Subcutaneous adipose tissue (tissue), 4 donors: ENCODE data around the gene ABTB2. TPM values are rescaled to one million over a fixed set of nuclear protein-coding genes. Genes with fewer than 3 reads are reported as not detected.

ENCODE experiments used
- total RNA-seq, 4 donors: library from RNA; depleted of rRNA; stranded (reverse); fragments of >200 nt; gene quantifications; one replicate each; pipeline ENCODE4 v1.1.0, GENCODE V29; 2016
- TF ChIP-seq, protein P1 (sequence below): fragments of 450-650 bp; IDR thresholded peaks from one replicate; pipeline ENCODE4 v1.5.1; 2016; ENCODE audit warnings: low read depth, mild to moderate bottlenecking, control low read depth, antibody characterized with exemption, moderate library complexity

The ABTB2 gene
- total RNA-seq, 4 donors from 2014 or later = 0.88 to 1.9 (median 1.0) TPM

DNA sequence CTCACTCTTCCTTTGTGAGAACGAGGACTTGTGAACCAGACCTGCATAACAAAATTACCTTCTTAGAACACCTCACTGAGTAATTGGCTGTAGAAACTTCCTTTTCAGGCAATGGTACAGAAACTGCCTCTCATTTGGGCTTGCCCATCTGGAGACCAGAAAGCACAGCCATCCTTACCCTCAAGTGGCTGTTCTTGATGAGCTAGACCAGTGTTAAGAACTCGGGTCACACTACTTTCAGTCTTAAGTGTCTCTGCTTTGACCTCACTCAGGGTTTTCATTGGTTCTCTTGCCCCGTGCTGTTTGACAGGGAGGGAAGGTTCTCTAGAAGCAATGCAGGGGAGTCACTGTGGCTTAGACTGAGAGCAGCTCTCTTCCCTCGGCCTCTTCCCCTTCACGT is 223.0 kb downstream of the ABTB2 start:
- TF ChIP-seq, protein P1, sequence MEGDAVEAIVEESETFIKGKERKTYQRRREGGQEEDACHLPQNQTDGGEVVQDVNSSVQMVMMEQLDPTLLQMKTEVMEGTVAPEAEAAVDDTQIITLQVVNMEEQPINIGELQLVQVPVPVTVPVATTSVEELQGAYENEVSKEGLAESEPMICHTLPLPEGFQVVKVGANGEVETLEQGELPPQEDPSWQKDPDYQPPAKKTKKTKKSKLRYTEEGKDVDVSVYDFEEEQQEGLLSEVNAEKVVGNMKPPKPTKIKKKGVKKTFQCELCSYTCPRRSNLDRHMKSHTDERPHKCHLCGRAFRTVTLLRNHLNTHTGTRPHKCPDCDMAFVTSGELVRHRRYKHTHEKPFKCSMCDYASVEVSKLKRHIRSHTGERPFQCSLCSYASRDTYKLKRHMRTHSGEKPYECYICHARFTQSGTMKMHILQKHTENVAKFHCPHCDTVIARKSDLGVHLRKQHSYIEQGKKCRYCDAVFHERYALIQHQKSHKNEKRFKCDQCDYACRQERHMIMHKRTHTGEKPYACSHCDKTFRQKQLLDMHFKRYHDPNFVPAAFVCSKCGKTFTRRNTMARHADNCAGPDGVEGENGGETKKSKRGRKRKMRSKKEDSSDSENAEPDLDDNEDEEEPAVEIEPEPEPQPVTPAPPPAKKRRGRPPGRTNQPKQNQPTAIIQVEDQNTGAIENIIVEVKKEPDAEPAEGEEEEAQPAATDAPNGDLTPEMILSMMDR = no peak

DNA sequence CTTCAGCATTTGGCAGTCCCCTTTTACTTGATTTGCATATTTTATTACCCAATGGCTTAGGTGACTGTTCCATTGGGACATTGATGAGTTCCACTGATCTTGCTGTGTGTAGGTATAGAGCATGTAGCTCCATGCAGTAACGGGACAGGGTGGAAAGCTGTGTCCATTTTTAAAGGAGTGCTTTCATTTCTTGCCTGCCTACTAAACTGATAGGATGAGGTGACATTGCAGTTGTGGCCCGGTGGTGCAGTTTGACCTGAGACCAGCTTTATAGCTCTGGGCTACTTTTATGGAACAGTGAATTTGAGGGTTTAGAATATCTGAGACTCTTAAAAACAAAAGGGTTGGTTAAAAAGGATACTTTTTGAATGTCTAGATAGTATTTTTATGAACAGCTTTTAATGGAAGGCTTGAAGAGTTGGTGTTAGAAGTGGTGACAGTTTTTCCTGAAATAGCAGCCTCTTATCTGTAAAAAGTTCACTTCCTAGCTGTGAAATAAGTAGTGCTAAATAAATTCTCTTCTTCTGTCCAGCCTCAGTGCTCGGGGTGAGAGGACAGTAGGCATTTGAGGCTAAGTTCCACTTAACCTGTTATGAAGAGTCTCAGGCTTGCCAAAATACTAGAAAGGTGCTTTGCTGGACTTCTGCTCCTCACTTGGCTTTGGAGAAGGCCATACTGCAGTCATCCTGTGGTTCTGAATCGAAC is 225.4 kb downstream of the ABTB2 start:
- TF ChIP-seq, protein P1 = no peak

DNA sequence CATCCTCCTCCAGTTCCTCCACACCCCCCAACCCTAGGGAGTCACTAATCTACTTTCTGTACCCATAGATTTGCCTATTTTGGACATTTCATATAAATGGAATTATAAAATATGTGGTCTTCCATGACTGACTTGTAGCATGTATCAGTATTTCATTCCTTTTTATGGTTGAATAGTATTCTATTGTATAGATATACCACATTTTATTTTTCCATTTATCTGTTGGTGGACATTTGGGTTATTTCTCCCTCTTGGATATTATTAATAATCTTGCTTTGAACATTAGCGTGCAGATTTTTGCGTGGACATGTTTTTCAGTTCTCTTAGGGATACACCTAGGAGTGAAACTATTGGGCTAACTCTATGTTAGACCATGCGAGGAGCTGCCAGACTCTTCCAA is 229.0 kb downstream of the ABTB2 start:
- TF ChIP-seq, protein P1 = no peak

DNA sequence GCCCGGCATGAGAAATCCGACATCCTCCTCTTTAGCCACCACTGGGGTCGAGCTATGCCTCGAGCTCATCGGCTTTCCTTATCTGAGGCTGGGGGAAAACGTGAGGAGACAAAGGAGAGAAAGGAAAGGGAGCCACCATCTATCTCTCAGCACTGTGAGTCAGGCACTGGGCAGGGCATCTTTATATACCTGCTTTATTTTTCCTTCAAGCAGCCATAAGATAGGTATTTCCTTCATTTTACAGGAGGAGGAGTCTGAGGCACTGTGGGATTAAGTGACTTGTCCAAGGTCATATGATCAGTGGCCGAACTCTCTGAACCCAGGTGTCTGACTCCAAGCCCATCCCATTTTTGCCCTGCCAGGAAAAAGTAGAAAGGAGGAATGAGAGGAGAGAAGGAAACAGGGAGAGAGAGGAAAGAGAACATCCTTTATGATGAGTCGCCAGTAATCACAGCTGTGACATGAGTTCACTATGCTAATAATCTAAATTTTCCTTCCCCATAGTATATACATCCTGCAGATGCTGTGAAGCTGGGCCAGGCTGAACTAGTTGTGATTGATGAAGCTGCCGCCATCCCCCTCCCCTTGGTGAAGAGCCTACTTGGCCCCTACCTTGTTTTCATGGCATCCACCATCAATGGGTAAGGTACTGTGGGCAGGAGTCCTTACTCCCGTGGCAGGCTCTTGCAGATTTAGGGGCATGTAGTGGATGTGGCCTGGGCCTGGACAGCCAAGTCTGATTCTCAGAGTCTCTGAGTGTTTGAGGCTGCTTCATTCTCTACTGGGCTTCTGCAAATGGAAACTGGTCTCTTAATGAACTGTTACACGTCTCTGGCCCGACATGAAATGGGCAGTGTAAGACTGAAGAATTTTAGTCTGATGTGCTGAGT is 230.6 kb downstream of the ABTB2 start:
- TF ChIP-seq, protein P1 = no peak

DNA sequence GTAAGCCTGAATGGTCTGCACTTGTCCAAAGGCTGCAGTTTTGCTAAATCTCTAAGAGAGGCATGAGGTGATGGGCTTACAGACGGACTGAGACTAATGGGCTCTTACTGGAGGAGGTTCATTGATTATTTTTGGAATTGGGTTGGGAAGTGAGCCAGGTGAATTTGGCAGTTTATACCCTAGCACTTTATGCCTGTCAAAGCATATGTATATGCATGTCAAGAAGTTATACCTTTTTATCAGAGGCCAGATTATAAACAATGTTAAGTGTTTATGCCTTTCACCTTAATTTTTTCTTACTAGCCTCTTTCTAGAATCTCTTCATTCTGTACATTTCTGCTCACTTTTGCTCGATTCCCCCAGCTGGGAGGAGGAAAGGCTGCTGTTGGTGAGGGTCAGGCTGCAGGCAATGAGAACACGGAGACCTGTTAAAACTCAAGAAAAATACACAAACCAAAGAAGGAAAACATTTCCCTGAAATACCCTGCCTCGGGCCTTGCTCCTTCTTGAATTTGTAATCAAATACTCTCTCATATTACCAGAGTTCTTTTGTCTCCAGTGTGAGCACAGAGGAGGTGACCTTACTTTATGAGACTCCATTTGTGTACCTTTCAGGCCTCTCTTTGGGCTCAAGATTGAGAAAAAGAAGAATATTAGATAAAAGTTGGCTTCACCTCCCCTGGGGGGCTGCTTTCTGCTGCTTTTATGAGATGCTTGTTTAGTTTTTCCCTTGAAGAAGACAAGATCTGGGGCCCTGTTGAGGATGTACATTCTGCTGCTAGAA is 232.7 kb downstream of the ABTB2 start:
- TF ChIP-seq, protein P1 = no peak

DNA sequence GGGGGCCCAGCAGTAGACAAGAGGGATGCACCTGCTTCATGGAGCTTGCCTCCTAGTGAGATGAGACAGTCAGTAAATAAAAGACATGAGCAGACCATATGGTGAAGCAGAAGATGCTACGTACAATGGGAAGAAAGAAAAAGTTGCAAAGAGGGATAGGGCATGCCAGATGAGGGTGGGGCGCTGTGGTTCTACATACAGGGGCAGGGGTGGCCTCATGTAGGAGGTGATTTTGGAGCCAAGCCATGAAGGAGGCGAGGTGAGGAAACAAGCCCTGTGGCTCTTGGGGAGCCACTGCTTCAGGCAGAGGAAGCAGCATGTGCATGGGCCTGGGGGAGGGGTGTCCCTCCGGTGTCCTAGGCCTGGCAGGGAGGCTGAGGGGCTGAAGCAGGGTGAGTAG is 237.2 kb downstream of the ABTB2 start:
- TF ChIP-seq, protein P1 = no peak

DNA sequence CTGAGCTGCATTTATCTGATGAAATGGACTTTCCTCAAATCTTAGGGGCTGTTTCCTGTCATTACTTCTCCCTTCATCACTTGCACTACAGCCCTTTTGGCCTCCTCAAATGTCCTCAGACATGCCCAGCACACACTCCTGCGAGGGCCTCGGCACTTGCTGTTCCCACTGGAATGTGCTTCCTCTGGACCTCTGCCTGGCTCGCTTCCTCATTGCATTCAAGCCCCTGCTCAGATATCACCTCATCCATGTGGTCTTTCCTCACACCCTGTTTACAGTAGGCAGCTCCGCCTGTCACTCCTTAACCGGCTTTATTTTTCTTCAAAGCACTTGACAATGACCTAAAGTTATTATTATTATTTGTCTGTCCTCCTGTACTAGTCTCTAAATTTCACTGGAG is 243.3 kb downstream of the ABTB2 start:
- TF ChIP-seq, protein P1 = no peak
